Measurements from ENCODE around the gene CILP. TPM values are rescaled to one million over a fixed set of nuclear protein-coding genes. Genes with fewer than 3 reads are reported as not detected.
"Not testable (repeated sequence)": the region's sequence is repeated elsewhere in the genome, so short reads cannot be mapped to it uniquely, and the experiment has no call there.

CILP gene
- polyA plus RNA-seq, 1 donor, result 3.8 TPM

GRCh38 chr15:65196637-65197336 is 14.5 kb downstream of the CILP start:
- no peak for DNase-seq

DNA sequence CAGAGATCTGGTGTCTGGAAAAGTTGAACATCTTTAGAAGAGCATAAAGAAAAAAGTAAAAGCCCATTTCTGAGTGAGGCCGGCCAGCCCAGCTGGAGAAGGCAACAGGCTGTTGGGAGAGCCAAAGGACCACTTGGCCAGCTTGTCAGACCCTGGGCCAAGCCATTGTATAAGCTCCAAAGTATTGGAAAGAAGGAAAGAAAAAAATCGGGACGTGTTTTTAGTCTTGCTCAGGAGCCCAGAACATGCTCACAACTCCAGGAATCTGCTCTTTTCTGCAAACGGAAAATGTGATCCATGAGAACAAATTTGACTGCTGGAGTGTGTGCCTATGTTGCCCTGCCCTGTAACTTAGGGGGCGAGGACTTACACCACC is 15.7 kb downstream of the CILP start:
- no peak for DNase-seq

DNA sequence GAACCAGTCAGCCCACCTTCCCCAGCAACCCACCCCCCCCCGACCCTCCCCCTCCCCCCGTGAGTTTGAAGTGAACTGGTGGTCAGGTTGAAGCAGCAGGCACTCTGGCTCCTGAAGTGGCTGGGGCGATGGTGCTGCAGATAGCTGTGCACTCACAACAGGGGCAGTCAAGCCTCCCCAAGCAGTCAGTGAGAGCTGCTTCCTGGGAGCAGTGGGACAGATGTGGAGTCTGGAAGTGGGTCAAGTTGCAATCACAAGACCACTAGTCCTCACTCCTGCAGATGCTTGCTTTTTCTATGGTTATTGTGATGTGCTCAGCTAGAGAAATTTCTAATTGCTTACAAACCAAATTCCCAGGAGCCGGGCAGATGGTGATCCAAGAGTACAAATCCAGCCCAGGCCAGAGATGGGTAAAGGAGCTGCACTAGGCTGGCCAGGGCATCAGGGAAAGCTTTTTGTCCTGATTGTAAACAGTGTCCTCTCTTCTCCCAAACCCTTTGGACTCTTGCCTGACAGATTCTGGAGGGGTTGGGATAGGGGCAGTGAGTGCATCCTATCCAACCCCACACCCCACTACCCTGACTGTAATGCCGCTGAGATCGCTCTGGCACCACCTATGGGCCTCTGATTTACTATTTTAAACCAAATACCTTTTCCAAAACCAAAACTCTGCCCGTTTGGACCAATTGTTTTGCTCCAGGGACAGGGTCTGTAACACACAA is 16.3 kb downstream of the CILP start:
- no peak for DNase-seq

- DNase-seq, result no peak
Measured at GRCh38 chr15:65192016-65192415, 19.3 kb downstream of the CILP start.

GRCh38 chr15:65189102-65189740 is 22.1 kb downstream of the CILP start:
- peak; percentile 72 for DNase-seq

DNA sequence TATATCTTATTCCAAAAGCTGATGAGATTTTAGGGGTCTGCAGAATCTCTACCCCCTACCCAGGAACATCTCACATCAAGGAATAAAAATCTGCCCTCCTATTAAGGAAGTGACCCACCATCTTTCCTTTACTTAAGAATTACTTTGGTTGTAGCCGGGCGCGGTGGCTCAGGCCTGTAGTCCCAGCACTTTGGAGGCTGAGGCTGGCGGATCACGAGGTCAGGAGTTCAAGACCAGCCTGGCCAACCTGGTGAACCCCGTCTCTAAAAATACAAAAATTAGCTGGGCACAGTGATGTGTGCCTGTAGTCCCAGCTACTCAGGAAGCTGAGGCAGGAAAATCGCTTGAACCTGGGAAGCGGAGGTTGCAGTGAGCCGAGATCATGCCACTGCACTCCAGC is 22.8 kb downstream of the CILP start:
- not testable (repeated sequence) for DNase-seq

GRCh38 chr15:65184868-65185717 is 26.2 kb downstream of the CILP start, which contains the start of gene CLPX:
CLPX (minus strand) TSS chr15:65185342; CDS start chr15:65185153, 189 bp downstream.
- peak; percentile 92 for DNase-seq

GRCh38 chr15:65184305-65184867 is 26.9 kb downstream of the CILP start:
- peak; percentile 40 for DNase-seq

- peak; percentile 25 for DNase-seq
Measured at GRCh38 chr15:65183865-65184159, 27.5 kb downstream of the CILP start.

DNA sequence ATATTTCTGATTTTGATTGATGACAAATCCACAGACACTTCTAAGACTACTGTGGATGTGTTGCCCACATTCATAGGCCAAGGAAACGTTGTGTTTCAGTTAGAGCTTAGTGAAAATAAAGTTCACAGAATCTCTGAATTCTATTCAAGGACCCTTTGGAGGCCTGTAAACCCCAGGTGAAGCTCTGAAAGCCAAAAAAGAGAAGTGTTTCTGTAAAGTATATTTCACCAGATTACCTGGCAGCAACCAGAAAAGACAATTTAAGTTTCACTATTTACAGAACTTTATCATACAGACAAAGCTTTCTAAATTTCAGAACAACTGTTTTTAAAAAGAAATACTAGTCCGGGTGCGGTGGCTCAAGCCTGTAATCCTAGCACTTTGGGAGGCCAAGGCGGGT is 28.7 kb downstream of the CILP start:
- no peak for DNase-seq

GRCh38 chr15:65181582-65182353 is 29.5 kb downstream of the CILP start:
- DNase-seq, result not testable (repeated sequence)

DNA sequence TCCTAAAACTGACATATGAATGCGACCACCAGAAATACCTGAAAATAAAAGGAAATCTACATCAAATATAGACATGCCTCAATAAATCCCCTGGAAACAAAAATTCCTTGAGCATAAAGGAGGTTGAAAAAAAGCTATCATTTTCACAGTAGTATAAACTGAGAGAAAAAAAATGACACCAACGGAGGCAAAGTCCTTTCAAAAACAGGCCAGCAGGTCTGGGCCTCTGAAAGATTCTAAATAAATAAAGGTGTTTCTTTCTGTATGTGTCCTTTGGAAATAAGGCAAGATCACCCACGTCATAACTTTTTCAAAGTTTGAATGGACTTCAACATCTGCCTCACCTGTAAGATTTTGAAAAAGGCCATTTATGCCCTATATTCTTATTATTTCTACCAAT is 31.1 kb downstream of the CILP start:
- DNase-seq, result no peak

DNA sequence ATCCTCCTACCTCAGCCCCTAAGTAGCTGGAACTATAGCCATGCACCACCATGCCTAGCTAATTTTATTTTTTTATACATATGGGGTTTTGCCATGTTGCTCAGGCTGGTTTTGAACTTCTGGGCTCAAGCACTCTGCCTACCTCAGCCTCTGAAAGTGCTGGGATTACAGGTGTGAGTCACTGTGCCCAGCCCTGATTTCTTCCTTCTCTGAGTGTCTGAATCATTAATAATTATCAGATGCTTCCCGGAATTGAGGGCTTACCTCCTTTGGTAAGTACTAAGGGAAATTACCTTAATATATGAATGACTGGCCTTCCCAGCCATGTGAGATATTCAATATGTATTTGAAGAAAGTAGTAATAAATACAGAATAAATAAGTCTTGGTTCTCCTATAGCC is 33.4 kb downstream of the CILP start:
- no peak for DNase-seq

DNA sequence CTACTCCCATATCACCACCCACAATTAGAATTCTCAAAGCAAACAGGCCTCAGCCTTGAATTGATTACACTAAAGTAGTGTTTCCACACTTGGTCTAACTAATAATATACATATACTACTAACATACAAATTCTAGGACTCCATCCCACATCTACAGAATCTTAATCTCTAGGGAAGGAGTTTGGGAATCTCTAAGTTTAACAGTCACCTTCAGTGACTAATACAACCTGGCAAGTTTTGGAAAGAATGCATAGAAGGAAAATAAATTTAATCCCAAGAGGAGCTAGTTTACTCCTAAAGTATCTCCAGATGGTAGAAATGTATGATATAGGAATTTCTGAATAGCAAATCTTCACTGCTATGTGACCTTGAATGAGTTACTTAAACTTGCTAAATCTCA is 35.2 kb downstream of the CILP start:
- no peak for DNase-seq

DNA sequence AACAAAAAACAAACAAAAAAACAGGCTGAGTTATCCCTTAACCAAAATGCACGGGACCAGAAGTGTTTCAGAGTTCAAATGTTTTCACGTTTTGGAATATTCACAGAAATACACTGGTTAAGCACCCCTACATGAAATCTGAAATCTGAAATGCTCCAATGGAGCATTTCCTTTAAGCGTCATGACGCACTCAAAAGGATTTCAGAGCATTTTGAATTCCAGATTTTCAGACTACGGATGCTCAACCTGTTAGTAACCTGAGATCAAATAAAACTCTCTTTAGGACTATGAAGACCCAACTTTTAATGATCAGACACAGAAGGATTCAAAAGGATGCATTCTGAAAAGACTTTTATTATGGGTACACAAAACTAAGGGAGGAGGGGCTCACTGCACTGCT is 35.8 kb downstream of the CILP start:
- no peak for DNase-seq

- DNase-seq, result no peak
Measured at GRCh38 chr15:65174509-65174908, 36.8 kb downstream of the CILP start.

- no peak for DNase-seq
Measured at GRCh38 chr15:65172531-65172930, 38.7 kb downstream of the CILP start.

GRCh38 chr15:65171428-65171827 is 39.8 kb downstream of the CILP start:
- DNase-seq, result no peak

- DNase-seq, result no peak
Measured at GRCh38 chr15:65165875-65166274, 45.4 kb downstream of the CILP start.

GRCh38 chr15:65164139-65164538 is 47.1 kb downstream of the CILP start:
- no peak for DNase-seq

DNA sequence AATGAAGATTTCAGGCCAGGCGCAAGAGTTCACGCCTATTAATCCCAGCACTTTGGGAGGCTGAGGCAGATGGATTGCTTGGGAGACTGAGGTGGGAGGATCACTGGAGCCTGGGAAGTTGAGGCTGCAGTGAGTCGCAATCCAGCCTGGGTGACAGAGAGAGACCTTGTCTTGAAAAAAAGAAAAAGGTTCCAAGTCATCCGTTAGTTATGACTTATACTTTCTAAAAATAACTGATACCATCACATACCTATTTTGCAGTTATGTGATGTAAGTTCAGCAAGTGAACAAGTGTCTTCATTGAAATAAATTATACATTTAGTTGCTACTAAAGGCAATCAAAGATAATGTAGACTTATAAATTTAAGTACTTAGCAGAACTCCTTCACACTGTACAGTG is 48.2 kb downstream of the CILP start:
- no peak for DNase-seq

All from left kidney (tissue), 2 donors.